DLD1 (cell line): ENCODE results near the gene GSX2.

Experiments
- in situ Hi-C: cut with HindIII; loops from 2 replicates; pipeline ENCODE4 v1.10.0; 2017; ENCODE audit warnings: low sequenced_read_pairs

Gene GSX2

DNA sequence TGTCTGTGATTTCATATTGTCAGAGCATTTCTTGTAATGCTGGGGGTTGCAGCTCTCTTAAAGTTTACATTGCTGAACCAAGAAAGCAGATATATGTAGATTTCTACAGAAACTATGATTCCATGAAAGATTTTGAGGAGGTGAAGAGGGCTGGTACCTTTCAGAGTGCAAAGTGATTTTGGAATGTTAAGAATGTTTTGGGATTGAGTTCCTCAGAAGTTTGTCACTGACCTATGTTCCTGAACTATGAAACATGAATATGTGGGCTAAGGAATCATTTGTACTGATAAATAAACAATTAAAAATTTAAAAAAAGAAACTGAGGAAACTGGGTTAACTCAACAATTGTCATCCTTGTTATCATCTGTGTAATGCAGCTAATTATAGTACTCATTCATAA, 23.3 kb upstream of the GSX2 start:
- in situ Hi-C loops, result no loop called here

DNA sequence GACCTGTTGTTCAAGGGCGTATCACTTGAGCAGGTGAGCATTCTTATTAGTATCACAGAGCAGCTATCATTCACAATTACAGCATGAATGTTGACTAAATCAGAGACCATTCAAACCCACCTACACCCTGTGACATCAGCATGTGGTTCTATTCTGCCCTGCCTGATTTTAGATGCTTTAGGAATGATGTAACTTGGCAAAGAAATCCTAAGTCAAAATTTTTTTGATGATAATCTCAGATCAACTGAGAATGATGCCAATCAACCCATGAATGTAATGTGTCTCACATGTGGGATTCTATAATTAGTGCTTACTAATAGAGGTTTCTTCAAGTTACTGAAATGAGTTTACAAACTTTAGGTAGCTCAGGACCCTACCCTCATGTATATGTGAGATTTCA, 22.2 kb upstream of the GSX2 start:
- in situ Hi-C loops, result no loop called here

DNA sequence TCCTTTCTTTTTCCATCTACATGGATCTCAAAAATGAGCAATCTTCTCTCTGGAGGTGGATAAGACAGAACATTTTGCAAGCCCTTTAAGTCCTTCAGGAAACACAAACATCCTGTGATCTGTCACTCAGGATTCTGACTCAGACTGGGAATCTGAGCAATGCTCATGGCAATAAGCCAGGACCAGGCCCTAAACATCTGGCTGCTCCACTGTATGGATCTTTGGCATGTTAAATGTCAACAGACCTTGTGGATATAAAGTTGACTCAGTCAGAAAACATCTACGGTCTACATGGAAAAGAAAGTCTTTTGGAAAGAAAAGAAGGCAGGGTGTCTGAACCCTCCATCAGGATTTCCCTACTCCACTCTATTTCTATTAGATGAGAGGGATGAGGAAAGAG, 17.8 kb upstream of the GSX2 start:
- in situ Hi-C loops, result no loop called here

DNA sequence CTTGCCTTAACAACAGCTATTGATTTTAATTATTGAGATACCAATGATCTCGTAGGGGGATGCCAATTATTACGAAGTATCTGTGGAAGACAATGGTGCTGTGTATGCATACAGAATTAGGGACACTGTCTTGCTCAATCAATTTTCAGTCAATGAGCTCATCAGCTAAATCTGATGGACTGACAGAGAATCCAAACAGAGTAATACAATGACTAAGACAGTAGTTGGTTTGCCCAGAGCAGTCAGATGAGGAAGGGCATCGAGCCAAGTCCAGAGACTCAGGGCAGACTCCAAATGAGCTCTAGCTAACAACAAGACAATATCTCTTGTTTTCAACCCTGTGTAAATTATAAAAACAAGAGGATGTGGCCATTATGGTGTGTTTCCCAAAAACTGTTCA, 14.7 kb upstream of the GSX2 start:
- in situ Hi-C loops, result no loop called here

DNA sequence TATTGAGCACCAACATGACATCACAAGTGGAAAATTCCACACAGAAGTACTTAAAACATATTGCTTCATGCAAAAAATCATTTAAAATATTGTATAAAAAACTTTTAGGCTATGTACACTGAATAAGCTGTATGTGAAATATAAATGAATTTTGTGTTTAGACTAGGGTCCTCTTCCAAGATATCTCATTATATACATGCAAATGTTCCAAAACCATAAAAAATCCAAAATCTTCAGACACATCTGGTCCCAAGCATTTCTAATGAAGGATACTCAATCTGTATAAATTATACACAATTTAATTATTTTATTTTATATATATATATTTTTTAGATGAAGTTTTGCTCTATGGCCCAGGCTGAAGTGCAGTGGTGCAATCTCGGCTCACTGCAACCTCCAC, 10.1 kb upstream of the GSX2 start:
- in situ Hi-C loops, result no loop called here

DNA sequence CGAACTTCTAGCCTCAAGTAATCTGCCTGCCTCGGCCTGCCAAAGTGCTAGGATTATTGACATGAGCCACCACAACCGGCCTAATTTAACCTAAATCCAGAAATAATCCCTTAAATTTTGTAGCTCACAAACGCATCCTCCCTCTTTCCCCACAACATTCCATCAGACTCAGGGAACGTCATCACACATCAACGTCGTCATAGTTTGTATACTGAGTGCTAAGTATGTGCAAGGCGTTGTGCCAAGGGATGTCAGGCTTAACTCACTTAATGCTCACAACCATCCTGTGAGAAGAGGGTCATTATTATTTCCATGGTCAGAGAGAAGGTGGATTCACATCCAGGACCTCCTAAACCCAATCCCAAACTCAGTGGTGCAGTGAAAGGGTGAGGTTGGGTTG, 9.6 kb upstream of the GSX2 start:
- in situ Hi-C loops, result no loop called here

DNA sequence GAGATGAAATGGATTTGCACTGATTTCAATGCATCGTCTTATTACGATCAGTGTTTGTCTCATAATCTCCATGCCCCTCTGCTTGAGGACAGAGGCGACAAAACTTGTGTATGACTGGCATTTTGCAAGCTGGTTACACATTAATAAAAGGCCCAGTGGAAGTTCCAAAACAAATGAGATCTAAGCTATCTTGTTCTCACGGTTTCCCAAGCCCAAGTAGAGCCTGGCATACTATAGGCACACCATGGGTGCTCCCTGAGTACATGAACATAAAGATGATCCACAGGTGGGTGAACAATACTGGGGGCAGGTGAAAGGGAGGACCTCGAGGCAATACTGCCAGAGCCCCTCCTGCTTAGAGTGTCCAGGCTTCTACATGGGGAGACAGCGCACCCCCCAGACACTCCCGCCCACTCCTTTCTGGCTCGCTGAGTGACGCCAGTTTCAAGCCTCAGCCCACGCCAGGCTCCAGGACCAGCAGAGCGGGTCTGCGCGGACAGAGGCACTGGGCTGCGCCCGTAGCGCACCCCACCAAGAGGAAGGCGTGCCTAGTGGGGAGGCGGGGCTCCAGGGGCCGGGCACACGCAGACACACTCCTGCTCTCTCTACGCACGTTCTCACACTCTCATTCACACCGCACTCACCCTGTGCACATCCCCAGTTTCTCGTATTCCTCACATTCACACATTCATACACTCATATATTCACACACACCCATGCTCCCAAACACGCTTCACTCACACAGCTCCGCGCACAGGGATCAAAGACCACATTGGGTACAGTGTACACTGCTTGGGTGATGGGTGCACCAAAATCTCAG, 8.9 kb upstream of the GSX2 start:
- in situ Hi-C loops, result no loop called here

DNA sequence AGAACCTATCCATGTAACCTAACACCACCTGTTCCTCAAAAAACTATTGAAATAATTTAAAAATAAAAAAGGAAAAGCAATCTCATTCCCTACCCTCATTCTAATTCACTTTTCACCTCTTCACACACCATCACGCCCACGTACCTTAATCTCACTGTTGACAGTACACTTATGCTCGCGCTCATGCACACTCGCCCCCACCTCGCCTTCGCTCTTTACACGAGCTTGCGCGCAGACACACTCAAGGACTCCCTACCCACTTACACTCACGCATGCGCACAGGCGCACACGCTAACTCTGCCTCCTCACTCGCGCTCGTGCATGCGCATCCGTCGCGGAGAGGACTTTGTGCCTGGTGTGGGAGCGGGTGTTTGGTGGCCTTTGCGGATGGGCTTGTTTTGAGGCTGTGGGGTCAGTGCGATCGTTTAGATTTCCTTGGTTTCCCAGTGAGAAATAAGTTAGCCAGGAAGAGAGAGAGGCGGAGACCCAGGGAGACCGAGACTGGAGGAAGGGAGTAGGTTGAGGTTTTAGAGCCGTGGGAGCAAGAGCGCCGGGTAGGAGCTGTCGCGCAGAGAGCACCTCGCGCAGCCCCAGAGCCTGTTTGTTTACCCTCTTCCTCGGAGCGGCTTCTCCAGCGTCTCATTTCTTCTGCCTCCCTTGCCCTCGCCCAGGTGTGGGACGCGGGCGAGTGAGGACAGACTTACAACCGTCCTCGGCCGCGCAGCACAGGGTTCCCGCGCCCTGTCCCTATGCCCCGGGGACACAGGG, 8.1 kb upstream of the GSX2 start:
- in situ Hi-C loops, result no loop called here

DNA sequence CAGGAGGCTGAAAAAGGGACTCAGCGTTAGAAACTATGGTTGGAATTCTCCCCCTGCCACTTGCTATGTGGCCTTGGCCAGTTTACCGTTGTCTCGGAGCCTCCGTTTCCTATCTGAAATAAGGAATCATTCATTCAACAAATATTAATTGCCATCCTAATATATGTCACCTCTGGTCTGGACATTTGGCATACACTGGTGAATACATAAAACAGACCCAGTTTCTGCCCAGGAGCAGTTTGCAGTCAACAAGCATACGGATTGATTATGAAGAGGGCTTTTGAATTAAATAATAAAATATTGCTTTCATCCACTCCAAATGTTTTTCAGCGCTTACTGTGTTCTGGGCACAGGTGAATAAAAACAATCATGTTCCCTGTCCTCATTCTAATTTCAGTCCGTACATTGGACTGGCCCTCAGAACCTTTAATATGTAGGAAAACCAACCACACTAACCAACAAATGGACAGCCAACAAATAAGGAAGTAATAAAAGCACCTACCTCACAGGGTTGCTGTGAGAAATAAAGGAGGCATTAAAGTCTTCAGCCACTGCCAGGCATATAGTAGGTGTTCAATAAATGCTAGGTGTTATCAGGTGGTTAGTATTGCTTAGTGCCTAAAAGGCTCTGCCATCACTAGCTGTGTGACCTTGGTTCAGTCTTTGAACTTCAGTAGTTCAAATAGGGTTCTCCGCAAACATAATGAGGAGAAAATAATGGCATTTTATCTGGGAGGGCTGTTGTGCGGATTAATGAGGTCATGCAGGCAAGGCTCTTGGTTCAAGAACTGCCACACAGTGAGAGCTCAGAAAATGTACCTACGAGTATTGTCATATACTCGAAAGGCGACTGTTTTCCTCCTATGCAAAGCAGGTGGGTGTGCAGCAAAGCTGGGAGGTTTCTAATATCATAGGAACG, 7.3 kb upstream of the GSX2 start:
- in situ Hi-C loops, result no loop called here

DNA sequence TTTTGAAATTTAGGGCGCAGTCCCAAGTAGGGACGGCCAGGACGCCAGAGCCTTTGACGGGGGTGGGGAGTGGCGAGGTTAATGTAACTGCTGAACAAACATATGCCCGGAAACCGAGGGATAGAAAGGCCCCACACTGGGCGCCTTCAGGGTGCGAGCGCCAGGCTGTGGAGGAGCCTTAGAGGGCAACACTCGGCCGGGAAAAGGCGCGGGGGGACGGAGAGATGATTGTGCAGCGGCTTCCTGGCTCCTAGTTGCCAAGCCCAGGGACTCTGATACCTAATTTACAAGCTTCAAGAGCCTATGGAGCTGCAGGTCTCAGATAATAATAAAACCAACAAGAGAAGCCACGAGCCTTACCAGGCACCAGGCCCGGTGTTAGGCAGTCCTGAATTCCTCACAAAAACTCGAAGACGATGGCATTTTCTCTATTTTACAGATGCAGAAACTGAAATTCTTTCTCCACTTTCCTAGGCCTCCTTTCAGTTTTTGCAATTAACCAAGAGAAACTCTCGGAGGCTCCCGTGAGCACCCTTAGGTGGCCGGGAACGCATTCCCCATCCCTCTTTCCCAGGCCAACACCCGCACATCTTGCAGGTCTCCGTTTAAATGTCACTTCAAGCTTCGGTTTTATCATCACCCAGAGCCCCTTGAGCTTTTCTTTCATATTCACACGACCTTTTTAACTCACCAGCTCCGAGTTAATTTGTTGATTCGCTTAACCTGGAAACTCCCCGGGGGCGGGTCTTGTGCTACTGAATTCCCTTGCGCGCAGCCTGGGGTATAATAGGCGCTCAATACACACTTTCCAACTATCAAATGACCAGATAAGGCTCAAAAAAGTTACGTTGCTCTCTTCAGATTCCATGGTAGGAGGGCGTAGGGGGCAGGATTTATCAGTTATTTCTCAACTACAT, 6.4 kb upstream of the GSX2 start:
- in situ Hi-C loops, result no loop called here

DNA sequence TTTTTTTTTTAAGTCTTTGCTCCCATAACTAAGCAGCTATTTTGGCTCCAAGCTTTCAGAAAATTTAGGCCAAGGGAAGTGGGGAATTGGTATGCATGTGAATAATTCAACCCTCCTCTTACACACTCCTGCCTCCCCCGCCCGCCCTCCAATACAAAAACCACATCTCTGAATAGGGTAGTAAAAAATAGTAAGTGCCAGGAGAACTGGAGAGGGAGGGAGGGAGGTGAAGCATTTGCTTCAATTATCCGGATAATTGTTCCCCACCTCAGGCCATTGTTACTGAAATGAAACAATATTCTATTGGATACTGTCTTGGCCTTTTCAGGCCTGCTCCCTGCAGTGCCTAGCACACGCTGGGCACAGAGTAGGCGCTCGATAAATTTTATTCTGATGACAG, 5.5 kb upstream of the GSX2 start:
- in situ Hi-C loops, result no loop called here

DNA sequence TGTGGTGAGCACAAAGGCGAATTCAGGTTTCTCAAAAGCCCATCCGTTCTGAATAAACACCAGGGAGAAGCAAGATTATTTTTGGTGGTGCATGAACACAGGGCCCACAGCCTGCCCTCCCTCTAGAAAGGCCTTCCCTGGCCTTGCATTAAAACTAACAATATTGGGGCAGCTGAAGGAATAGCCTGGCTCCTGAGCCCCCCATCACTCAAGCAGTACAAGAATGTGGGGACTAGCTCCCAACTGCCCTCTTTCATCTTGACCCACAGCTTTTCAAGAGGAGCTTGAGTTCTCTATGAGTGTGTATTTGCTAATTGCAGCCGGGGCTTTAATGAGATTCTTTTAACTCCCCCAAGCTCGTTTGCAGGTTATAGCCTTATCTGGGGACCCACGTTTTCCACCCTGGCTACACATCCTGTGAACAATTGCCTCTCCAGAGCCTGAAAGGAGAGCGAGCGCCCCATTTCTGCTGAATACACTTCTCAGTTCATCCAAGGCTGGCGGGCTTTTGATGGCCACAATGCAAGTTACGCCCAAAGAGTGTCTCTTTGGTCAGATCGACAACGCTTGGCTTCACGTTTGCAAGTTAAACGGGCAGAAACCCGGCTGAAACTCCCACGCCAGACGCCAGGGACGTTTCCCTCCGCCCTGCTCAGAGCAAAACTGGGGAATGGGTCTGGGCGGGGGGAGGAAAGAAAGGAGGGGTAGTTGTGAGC, 4.7 kb upstream of the GSX2 start:
- in situ Hi-C loops, result no loop called here

DNA sequence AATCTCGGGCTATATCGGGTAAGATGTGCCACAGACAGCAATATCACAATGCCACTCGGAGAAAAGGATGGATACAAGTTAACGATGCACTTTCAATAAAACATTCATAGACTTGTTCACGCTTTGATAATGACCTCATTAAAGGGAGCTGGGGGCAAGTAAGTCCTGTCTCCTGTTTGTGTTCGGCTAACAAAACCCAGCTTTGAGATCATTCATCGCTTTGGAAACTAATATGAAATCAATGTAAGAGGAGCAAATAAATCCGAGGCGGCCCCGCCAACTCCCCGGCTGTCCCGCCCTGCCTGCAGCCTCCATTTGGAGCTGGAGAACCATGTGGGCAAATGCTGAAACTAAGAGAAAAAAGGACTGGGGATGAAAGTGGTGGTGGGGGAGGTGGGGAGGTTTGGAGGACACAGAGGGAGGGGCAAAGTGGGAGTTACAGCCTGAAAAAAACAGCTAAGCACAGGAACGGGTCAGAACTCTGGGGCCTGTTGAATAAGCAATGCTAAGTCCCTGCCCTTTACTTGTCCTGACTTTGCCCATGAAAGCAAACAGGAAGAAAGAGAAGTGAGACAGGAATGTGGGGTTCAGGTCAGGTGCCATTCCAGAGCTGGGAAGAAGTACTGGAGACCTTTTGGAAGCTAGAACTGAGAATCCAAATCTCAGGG, 3.5 kb upstream of the GSX2 start:
- in situ Hi-C loops, result no loop called here

DNA sequence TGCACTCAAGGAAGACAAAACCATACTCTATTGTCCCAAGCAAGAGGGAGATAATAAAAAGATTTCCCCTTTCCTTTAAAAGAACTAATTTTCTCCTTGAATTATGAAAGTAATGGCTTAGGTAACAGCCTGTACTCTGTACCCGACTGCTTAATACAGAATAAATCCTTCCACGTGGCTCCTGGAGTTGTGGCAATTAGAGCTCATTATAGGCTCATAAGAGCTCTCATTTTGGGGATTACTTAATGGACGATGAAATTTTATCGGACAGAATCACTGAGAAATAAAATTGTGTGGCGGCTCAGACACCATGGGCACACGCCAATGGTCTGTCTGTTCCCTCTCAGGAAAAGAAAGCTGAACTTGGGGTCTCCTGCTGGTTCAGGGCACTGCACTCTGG, 2.8 kb upstream of the GSX2 start:
- in situ Hi-C loops, result no loop called here

DNA sequence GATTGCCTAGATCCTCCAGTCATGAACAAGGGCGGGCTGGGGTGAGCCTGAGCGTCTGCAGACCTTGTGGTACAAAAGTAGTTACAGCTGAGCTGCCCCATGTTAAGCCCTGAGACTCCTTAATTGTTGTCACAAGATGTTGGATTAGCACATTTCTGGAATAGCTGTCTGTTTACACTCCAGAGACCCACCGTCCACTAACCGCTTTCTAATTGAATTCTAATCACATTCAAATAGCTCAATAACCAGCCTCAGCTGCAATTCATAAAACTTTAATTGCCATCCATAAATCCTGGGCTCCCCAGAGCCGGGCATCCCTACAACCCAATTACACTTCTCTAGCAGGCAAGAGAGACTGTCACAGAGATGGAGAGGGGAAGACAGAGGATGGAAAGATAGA, 1.6 kb upstream of the GSX2 start:
- in situ Hi-C loops, result no loop called here

DNA sequence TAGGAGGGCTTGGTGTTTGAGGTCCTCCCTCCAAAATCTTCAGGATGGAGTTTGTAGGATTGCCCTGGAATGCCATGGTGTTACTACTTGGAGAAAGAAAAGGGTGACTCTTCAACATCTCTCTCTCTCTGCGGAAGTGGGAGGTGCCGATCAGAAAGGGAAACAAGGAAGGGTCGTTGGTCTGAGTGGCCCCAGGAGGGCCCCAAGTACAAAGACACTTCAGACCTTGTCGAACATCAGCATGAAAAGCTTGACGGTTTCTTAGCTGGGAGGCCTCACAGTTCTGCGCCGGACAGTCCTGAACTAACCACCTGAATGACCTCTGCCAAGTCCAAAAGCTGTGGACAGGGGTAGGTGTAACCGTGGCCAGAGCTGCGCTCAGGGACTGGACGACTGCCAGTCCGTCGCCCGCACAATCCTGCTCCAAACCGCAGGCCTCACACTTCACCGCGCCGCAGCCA, 646 bp upstream of the GSX2 start:
- in situ Hi-C loops, result no loop called here

DNA sequence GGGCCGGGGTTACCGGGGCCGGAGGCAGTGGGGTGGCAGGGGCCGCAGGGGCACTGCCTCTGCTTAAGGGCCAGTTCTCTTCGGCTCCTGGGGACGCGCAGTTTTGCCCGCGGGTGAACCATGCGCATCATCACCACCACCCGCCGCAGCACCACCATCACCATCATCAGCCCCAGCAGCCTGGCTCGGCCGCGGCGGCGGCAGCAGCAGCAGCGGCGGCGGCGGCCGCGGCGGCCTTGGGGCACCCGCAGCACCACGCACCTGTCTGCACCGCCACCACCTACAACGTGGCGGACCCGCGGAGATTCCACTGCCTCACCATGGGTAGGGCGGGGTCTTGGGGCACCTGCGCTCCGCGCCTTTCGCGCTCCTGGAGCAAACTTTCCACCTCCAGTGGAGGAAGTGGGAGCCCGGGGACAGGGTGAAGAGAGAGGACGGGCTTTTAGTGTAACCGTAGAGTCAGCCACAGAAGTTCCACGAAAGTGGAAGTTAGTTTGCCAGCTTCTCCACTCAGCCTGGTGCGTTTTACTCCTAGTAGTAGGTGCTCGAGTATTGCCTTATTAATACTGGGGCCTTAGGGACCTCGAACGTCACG, 729 bp downstream of the GSX2 start:
- in situ Hi-C loops, result no loop called here

DNA sequence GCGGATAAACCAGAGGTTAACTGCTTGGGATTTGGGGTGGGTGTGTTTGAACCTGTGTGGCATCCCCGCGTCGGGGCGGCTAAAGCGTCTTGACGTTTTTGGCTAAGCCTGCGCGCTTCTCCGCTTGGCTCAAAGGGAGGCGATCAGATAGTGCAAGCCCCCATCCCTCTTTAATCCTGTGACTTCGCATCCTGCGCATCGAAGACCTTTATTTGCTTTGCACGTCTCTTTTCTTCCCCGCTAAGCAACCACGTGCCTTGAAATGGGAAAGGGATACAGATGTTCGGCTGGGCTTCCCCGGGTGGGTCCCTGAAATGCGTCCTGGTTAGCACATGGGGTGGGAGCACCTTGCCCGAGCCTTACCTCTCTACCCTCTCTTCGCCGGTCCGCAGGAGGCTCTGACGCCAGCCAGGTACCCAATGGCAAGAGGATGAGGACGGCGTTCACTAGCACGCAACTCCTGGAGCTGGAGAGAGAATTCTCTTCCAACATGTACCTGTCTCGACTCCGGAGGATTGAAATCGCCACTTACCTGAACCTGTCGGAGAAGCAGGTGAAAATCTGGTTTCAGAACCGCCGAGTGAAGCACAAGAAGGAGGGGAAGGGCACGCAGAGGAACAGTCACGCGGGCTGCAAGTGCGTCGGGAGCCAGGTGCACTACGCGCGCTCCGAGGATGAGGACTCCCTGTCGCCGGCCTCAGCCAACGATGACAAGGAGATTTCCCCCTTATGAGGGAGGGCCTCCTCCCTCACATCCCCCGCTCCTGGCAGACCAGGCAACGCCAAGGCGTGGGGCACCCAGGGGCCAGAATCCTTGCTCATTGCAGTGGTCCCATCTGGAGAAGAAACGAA, 1.5 kb downstream of the GSX2 start:
- in situ Hi-C loops, result no loop called here
